Parathyroid adenoma (tissue), 2 donors: ENCODE measurements around the gene CCDC50.

ENCODE experiments used
- H2AFZ ChIP-seq: fragments of 300-600 bp; sonication (generic); one replicate; pipeline ENCODE4 v1.7.0; 2017; ENCODE audit warnings: antibody characterized with exemption, mild to moderate bottlenecking
- H3K27ac ChIP-seq: fragments of 300-600 bp; sonication (generic); one replicate; pipeline ENCODE4 v1.7.0; 2017
- H3K27me3 ChIP-seq: fragments of 300-600 bp; sonication (generic); one replicate; pipeline ENCODE4 v1.7.0; 2017; ENCODE audit warnings: low read length; ENCODE audit not compliant: control insufficient read depth, insufficient read depth
- H3K36me3 ChIP-seq: fragments of 300-600 bp; sonication (generic); one replicate; pipeline ENCODE4 v1.7.0; 2017; ENCODE audit warnings: low read length; ENCODE audit not compliant: control insufficient read depth, insufficient read depth
- H3K4me1 ChIP-seq: fragments of 300-600 bp; sonication (generic); one replicate; pipeline ENCODE4 v1.7.0; 2017; ENCODE audit warnings: control low read depth
- H3K4me2 ChIP-seq: fragments of 300-600 bp; sonication (generic); one replicate; pipeline ENCODE4 v1.7.0; 2017; ENCODE audit warnings: low read length
- H3K4me3 ChIP-seq: fragments of 300-600 bp; sonication (generic); one replicate; pipeline ENCODE4 v1.7.0; 2017; ENCODE audit warnings: low read depth, low read length
- H3K79me2 ChIP-seq: fragments of 300-600 bp; sonication (generic); one replicate; pipeline ENCODE4 v1.7.0; 2017; ENCODE audit warnings: control low read depth
- H3K9ac ChIP-seq: fragments of 300-600 bp; sonication (generic); one replicate; pipeline ENCODE4 v1.7.0; 2017; ENCODE audit warnings: mild to moderate bottlenecking
- H3K9me3 ChIP-seq: fragments of 300-600 bp; sonication (generic); one replicate; pipeline ENCODE4 v1.7.0; 2017; ENCODE audit warnings: low read length; ENCODE audit not compliant: control insufficient read depth
- TF ChIP-seq, protein P1 (sequence below): fragments of 300-600 bp; sonication (generic); IDR thresholded peaks from one replicate; pipeline ENCODE4 v1.7.0; 2017; ENCODE audit warnings: antibody characterized with exemption, mild to moderate bottlenecking
- donor health status: primary hyperparathyroidism.

CCDC50 gene

DNA sequence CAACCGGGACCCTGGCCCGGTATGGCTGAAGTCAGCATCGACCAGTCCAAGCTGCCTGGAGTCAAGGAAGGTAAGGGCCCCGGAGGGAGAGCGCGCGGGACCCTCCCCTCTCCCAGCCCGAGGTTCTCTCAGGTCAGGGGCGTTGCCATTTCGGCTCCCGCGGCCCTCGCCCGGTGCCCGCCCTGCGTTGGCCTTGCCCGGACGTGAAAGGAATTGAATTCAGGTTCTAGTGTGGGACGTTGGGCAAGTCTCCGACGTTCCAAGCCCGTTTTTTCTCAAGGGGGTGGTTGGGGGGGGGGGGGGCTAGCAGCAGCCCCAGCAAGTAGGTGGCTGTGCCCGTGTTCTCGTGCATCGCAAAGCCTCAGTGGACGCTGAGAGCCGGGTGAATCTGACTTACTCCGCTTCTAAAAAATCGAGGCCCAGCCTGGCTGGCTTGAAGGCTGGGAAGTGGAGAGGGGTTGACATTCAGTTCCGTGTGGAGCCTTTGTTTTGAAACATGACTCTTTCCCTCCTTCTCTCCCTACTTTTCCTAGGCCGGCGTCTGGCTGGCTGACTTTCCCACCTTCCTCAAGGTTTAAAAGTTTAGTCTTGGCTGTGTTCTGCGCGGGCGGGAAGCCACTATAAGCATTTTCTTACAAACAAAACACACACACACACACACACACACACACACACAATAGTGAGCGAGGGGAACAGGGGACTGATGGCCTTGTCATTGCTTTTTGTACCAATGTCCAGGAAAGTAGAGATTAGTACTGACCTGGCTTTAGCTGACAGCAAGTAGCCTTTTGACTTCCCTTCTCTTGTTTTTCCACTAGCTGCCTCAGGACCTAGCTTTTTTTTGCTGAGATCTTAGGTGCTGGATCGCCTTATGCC, 698 bp downstream of the CCDC50 start, which contains the start of gene UTS2B:
TSS of gene UTS2B (minus strand) at position 873 of the 876 bp plus-strand sequence. CDS start 48,337 bp downstream, outside the sequence.
- Histone ChIP-seq H3K4me2 (peak within 1 kb of the TSS; percentile 77), H3K9ac (peak within 1 kb of the TSS; percentile 64), H3K79me2 (peaks cover 37% of the 10 kb centered on the region), H3K27me3 (no peaks in the 10 kb centered on the region), H3K27ac (peak within 1 kb of the TSS; percentile 78), H3K36me3 (no peaks in the 10 kb centered on the region), H3K4me3 (peak within 1 kb of the TSS; percentile 79), H3K9me3 (no peaks in the 10 kb centered on the region), H2AFZ (peak within 1 kb of the TSS; percentile 86), H3K4me1 (peaks cover 10% of the 10 kb centered on the region)
- TF ChIP-seq, protein P1, sequence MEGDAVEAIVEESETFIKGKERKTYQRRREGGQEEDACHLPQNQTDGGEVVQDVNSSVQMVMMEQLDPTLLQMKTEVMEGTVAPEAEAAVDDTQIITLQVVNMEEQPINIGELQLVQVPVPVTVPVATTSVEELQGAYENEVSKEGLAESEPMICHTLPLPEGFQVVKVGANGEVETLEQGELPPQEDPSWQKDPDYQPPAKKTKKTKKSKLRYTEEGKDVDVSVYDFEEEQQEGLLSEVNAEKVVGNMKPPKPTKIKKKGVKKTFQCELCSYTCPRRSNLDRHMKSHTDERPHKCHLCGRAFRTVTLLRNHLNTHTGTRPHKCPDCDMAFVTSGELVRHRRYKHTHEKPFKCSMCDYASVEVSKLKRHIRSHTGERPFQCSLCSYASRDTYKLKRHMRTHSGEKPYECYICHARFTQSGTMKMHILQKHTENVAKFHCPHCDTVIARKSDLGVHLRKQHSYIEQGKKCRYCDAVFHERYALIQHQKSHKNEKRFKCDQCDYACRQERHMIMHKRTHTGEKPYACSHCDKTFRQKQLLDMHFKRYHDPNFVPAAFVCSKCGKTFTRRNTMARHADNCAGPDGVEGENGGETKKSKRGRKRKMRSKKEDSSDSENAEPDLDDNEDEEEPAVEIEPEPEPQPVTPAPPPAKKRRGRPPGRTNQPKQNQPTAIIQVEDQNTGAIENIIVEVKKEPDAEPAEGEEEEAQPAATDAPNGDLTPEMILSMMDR, result no peak

DNA sequence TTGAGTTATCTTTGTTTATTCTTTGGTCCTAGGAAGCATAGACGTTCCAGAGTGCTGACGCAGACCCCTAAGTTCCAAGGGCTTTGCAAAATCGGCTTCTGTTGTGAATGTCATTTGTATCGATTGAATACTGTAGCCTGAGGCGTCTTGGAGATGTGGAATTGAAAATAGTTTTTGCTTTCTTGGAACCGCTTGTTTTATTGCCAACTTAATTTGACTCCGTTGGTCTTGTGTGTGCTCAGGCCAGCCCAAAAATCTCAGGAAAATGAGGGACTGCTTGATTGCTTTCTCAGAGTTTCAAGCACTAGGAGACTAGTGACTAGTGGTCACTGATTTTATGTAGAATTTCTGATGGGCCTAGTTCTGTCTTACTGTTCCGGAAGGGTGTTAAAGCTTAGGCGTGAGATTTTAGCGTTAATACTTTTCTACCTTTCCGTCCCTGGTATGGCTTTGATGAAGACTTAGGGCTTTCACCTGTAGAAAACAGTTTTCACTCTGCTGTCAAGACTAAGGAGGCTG, 1.4 kb downstream of the CCDC50 start:
- Histone ChIP-seq H3K4me2 (peak overlapping the region; percentile 77), H2AFZ (peak overlapping the region; percentile 86), H3K27me3 (no peaks in the 10 kb centered on the region), H3K4me1 (peaks cover 10% of the 10 kb centered on the region), H3K4me3 (peak overlapping the region; percentile 79), H3K79me2 (peaks cover 44% of the 10 kb centered on the region), H3K36me3 (no peaks in the 10 kb centered on the region), H3K27ac (peak overlapping the region; percentile 78), H3K9ac (no peak overlapping the region), H3K9me3 (no peaks in the 10 kb centered on the region)
- TF ChIP-seq, protein P1, result no peak

DNA sequence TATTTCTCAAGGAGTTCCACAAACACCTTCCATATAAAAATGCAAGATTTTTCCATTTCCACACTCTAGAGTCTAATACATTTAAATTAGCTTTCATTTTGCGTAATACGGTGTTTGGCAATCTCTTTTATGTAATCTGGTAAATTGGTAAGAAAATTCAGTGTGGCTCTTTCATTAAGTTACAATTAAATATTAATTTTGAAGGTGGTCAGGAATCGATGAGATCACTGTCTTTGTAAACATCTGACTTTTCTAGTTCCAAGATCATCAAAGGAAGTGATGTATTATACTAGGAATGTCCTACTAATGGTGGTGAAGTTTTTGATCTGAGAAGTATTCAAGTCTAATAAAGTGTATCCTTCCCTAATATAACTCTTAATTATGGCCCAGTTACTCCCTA, 2.2 kb downstream of the CCDC50 start:
- no peak overlapping the region for H2AFZ ChIP-seq
- no peaks in the 10 kb centered on the region for H3K36me3 ChIP-seq
- TF ChIP-seq, protein P1, result no peak
- no peak overlapping the region for H3K9ac ChIP-seq
- H3K4me3 ChIP-seq, result peak overlapping the region; percentile 79
- H3K4me2 ChIP-seq, result peak overlapping the region; percentile 77
- no peaks in the 10 kb centered on the region for H3K27me3 ChIP-seq
- peaks cover 10% of the 10 kb centered on the region for H3K4me1 ChIP-seq
- H3K9me3 ChIP-seq, result no peaks in the 10 kb centered on the region
- peaks cover 49% of the 10 kb centered on the region for H3K79me2 ChIP-seq
- H3K27ac ChIP-seq, result peak overlapping the region; percentile 78

DNA sequence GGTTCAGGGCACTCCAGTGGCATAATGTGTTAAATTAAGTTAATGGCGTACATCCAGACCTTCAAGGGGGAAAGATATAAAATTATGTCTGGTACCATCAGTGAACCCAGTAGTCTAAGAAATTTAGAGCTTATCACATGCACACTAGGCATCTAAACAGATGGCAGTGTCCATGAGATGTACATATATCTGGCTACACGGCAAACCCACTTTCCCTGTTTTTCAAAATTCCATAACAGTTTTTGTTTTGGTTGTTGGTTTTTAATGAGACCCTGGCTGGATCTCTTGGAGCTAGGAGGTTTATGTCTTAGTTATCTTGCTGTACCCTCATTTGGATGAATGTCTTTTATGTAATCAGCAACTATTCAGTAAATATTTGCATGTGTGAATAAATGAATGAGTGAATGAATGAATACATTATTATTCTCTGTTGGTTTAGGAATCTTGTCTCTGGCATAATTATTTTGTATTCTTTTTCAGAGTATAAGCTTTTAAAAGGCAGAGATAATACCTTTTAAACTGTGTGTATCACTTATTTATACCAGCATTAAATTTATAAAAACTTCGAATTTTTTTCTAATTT, 4.2 kb downstream of the CCDC50 start:
- Histone ChIP-seq H3K4me1 (peaks cover 10% of the 10 kb centered on the region), H3K27ac (no peak overlapping the region)
- TF ChIP-seq, protein P1, result no peak

More for the DNA sequence above, 4.2 kb downstream of the CCDC50 start:
- H3K9ac ChIP-seq, result no peak overlapping the region
- no peaks in the 10 kb centered on the region for H3K9me3 ChIP-seq
- H3K4me2 ChIP-seq, result no peak overlapping the region
- H3K79me2 ChIP-seq, result peaks cover 58% of the 10 kb centered on the region
- no peaks in the 10 kb centered on the region for H3K27me3 ChIP-seq
- no peak overlapping the region for H2AFZ ChIP-seq
- no peaks in the 10 kb centered on the region for H3K36me3 ChIP-seq
- H3K4me3 ChIP-seq, result no peak overlapping the region
